Measurements from ENCODE around the gene HBG2.

Gene HBG2

GRCh38 chr11:5231111-5231510 is 23.5 kb downstream of the HBG2 start:
- Histone ChIP-seq H3K36me3 (no peaks in the 10 kb centered on the region), H3K27ac (no peak overlapping the region), H3K4me1 (ENCODE audit: control insufficient read depth in 1 of 2, insufficient read depth in 1 of 2, low read depth in 1 of 2, low read length in 1 of 2) (no peaks in the 10 kb centered on the region), H3K4me3 (ENCODE audit: low read depth in 1 of 2, low read length in 1 of 2) (no peak overlapping the region), H3K27me3 (no peaks in the 10 kb centered on the region), H3K9me3 (no peaks in the 10 kb centered on the region)
- TF ChIP-seq CTCF (IDR thresholded peaks at IDR 0.05): no peak

GRCh38 chr11:5230266-5230665 is 24.3 kb downstream of the HBG2 start:
- no peak overlapping the region for H3K27ac ChIP-seq
- no peaks in the 10 kb centered on the region for H3K36me3 ChIP-seq
- TF ChIP-seq CTCF (IDR thresholded peaks at IDR 0.05): no peak
- H3K27me3 ChIP-seq: no peaks in the 10 kb centered on the region
- no peaks in the 10 kb centered on the region for H3K4me1 ChIP-seq (ENCODE audit: control insufficient read depth in 1 of 2, insufficient read depth in 1 of 2, low read depth in 1 of 2, low read length in 1 of 2)
- no peak overlapping the region for H3K4me3 ChIP-seq (ENCODE audit: low read depth in 1 of 2, low read length in 1 of 2)
- no peaks in the 10 kb centered on the region for H3K9me3 ChIP-seq

GRCh38 chr11:5229796-5230195 is 24.8 kb downstream of the HBG2 start:
- H3K27me3 ChIP-seq: no peaks in the 10 kb centered on the region
- H3K27ac ChIP-seq: no peak overlapping the region
- no peaks in the 10 kb centered on the region for H3K4me1 ChIP-seq (ENCODE audit: control insufficient read depth in 1 of 2, insufficient read depth in 1 of 2, low read depth in 1 of 2, low read length in 1 of 2)
- H3K36me3 ChIP-seq: no peaks in the 10 kb centered on the region
- no peaks in the 10 kb centered on the region for H3K9me3 ChIP-seq
- H3K4me3 ChIP-seq (ENCODE audit: low read depth in 1 of 2, low read length in 1 of 2): no peak overlapping the region
- no peak for TF ChIP-seq CTCF (IDR thresholded peaks at IDR 0.05)

GRCh38 chr11:5229356-5229755 is 25.2 kb downstream of the HBG2 start:
- Histone ChIP-seq H3K4me3 (ENCODE audit: low read depth in 1 of 2, low read length in 1 of 2) (no peak overlapping the region), H3K27ac (no peak overlapping the region), H3K4me1 (ENCODE audit: control insufficient read depth in 1 of 2, insufficient read depth in 1 of 2, low read depth in 1 of 2, low read length in 1 of 2) (no peaks in the 10 kb centered on the region), H3K9me3 (no peaks in the 10 kb centered on the region), H3K27me3 (no peaks in the 10 kb centered on the region), H3K36me3 (no peaks in the 10 kb centered on the region)
- TF ChIP-seq CTCF (IDR thresholded peaks at IDR 0.05): no peak

GRCh38 chr11:5228124-5228523 is 26.5 kb downstream of the HBG2 start:
- TF ChIP-seq CTCF (IDR thresholded peaks at IDR 0.05): no peak

GRCh38 chr11:5227681-5228080 is 26.9 kb downstream of the HBG2 start:
- Histone ChIP-seq H3K27ac (no peak overlapping the region), H3K4me3 (ENCODE audit: low read depth in 1 of 2, low read length in 1 of 2) (no peak overlapping the region), H3K36me3 (no peaks in the 10 kb centered on the region), H3K4me1 (ENCODE audit: control insufficient read depth in 1 of 2, insufficient read depth in 1 of 2, low read depth in 1 of 2, low read length in 1 of 2) (no peaks in the 10 kb centered on the region), H3K9me3 (no peaks in the 10 kb centered on the region), H3K27me3 (no peaks in the 10 kb centered on the region)
- no peak for TF ChIP-seq CTCF (IDR thresholded peaks at IDR 0.05)

More at GRCh38 chr11:5228124-5228523, 26.5 kb downstream of the HBG2 start:
- no peak overlapping the region for H3K4me3 ChIP-seq (ENCODE audit: low read depth in 1 of 2, low read length in 1 of 2)
- no peaks in the 10 kb centered on the region for H3K9me3 ChIP-seq
- no peaks in the 10 kb centered on the region for H3K36me3 ChIP-seq
- no peaks in the 10 kb centered on the region for H3K27me3 ChIP-seq
- H3K4me1 ChIP-seq (ENCODE audit: control insufficient read depth in 1 of 2, insufficient read depth in 1 of 2, low read depth in 1 of 2, low read length in 1 of 2): no peaks in the 10 kb centered on the region
- no peak overlapping the region for H3K27ac ChIP-seq

Measured in neutrophil (primary cell).